HL-60 (cell line): ENCODE results near the gene DAAM1.

Source experiments
- DNase-seq, 2 experiments: peaks; one replicate each; pipeline ENCODE4 v3.0.0-alpha.2; 2010 to 2020; ENCODE audit warnings: low read depth in 1 of 2, low spot score in 1 of 2
- H3K27ac ChIP-seq: fragments of 250-450 bp; sonication (Bioruptor Pico); replicated peaks from 2 replicates; pipeline ENCODE4 v1.5.1; 2020; ENCODE audit warnings: mild to moderate bottlenecking, moderate library complexity
- H3K27me3 ChIP-seq: fragments of 250-450 bp; sonication (Bioruptor Pico); 2 replicates; pipeline ENCODE4 v1.5.1; 2021; ENCODE audit warnings: mild to moderate bottlenecking, moderate library complexity; ENCODE audit not compliant: insufficient read depth, poor library complexity, severe bottlenecking
- H3K4me3 ChIP-seq: replicated peaks from 2 replicates; pipeline ENCODE4 v1.5.1; 2011; ENCODE audit warnings: mild to moderate bottlenecking, control low read depth, low read length; ENCODE audit not compliant: insufficient read depth
- GABPA ChIP-seq: IDR thresholded peaks from 2 replicates; pipeline ENCODE4 v1.6.1; 2012; ENCODE audit warnings: low read depth
- POLR2AphosphoS5 ChIP-seq: IDR thresholded peaks from 2 replicates; pipeline ENCODE4 v1.6.1; 2012; ENCODE audit warnings: low read depth
- REST ChIP-seq: IDR thresholded peaks from 2 replicates; pipeline ENCODE4 v1.6.1; 2012; ENCODE audit warnings: low read depth; ENCODE audit not compliant: insufficient replicate concordance
- SPI1 ChIP-seq: IDR thresholded peaks from 2 replicates; pipeline ENCODE4 v1.6.1; 2012; ENCODE audit warnings: low read depth, mild to moderate bottlenecking, borderline replicate concordance
- TF ChIP-seq, protein P1 (sequence below): IDR thresholded peaks from one replicate; pipeline ENCODE4 v1.5.1; 2011; ENCODE audit warnings: low read length, control low read depth, inconsistent platforms; ENCODE audit not compliant: insufficient read depth

The DAAM1 gene

DNA sequence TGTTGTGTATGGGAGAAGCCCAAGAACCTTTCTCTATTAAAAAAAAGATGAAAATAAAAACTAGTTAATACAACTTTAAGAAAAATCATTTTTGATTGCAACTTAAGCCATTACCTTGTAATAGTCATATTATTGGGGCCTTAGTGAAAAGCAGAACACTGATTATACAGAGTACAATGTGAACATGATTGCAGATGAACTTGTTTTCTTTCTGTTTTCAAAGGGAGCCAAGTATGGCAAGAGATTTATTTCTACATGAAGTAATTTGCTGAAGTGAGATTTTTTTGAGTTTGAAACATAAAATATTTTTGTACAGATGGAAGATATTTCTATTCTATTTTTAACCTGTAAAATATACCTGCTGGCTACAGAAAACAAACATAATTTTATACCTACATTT is 171.8 kb downstream of the DAAM1 start:
- TF ChIP-seq SPI1 (no peak), REST (no peak), POLR2AphosphoS5 (no peak), GABPA (no peak)
- TF ChIP-seq, protein P1, sequence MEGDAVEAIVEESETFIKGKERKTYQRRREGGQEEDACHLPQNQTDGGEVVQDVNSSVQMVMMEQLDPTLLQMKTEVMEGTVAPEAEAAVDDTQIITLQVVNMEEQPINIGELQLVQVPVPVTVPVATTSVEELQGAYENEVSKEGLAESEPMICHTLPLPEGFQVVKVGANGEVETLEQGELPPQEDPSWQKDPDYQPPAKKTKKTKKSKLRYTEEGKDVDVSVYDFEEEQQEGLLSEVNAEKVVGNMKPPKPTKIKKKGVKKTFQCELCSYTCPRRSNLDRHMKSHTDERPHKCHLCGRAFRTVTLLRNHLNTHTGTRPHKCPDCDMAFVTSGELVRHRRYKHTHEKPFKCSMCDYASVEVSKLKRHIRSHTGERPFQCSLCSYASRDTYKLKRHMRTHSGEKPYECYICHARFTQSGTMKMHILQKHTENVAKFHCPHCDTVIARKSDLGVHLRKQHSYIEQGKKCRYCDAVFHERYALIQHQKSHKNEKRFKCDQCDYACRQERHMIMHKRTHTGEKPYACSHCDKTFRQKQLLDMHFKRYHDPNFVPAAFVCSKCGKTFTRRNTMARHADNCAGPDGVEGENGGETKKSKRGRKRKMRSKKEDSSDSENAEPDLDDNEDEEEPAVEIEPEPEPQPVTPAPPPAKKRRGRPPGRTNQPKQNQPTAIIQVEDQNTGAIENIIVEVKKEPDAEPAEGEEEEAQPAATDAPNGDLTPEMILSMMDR: no peak
- Histone ChIP-seq H3K27ac (peak overlapping the region; percentile 51), H3K27me3 (no peaks in the 10 kb centered on the region), H3K4me3 (no peak overlapping the region)
- DNase-seq: no peak

DNA sequence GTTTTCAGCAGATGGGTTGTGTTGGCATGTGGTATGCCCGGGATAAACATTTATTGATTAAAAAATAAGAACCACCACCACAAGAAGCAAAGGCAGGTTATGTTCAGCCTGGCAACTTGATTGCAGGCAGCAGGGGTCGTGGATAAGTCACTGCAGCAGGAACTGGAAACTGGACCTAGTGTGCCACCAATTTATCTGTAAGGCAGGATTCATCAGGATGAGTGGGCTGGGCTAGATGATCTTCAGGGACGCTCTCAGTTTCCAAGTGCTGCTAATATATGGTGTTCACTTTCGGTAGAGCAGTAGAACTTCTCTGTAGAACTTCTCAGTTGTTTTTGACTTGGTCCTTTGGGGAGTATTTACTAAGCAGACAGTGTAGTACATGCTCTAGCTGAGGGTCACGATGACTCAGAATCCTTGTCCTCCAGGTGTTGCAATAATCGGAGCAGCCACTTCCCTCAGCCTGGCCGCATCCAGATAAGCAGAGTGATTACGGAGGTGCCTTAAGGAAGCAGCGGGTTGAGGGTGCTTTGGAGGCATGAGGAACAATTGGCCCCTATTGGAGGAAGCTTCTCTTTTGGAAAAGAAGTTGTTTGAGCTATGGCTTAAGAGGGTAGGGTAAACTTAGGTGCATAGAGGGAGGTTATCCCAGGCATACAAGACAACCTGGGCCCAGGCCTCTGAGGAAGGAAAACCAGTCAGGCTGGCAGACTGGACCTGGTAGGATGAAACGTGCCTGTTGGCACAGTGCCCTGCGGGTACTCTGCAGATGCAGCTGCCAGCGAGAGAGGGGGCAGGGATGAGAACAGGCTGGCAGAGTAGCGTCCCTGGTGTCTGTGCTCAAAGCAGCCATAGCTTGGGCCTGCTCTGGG is 172.7 kb downstream of the DAAM1 start:
- TF ChIP-seq POLR2AphosphoS5 (peak; percentile 96), GABPA (no peak), SPI1 (peak; percentile 69; the same call in 1 of the 2 replicates)
- H3K4me3 ChIP-seq: no peak overlapping the region; the same call in 1 of the 2 replicates
- no peaks in the 10 kb centered on the region for H3K27me3 ChIP-seq
- H3K27ac ChIP-seq: peak overlapping the region; percentile 51
- peak; percentile 94 to 96 for DNase-seq

GRCh38 chr14:59362513-59362912 is 174.0 kb downstream of the DAAM1 start:
- DNase-seq: no peak
- TF ChIP-seq GABPA (no peak), REST (no peak), POLR2AphosphoS5 (no peak), SPI1 (no peak)
- TF ChIP-seq, protein P1: no peak
- no peaks in the 10 kb centered on the region for H3K27me3 ChIP-seq
- no peak overlapping the region for H3K4me3 ChIP-seq
- no peak overlapping the region for H3K27ac ChIP-seq

- H3K27ac ChIP-seq: no peak overlapping the region
- H3K27me3 ChIP-seq: no peaks in the 10 kb centered on the region
- TF ChIP-seq SPI1: no peak
- TF ChIP-seq POLR2AphosphoS5: no peak
- TF ChIP-seq REST: no peak
- no peak for TF ChIP-seq GABPA
- TF ChIP-seq, protein P1: no peak
- no peak for DNase-seq
- no peak overlapping the region for H3K4me3 ChIP-seq
Measured at GRCh38 chr14:59363531-59364226, 175.2 kb downstream of the DAAM1 start.
